Epithelial cell of umbilical artery (primary cell): Measurements from ENCODE around the gene RSPH10B. TPM values are rescaled to one million over a fixed set of nuclear protein-coding genes. Genes with fewer than 3 reads are reported as not detected.

Source experiments
- total RNA-seq: library from RNA; depleted of rRNA; stranded (reverse); fragments of >200 nt; gene quantifications from 2 replicates; pipeline ENCODE4 v1.2.3, GENCODE V29; 2014

Gene RSPH10B
- total RNA-seq: 0.15 TPM in 1 of 2 replicates, not detected in the other

DNA sequence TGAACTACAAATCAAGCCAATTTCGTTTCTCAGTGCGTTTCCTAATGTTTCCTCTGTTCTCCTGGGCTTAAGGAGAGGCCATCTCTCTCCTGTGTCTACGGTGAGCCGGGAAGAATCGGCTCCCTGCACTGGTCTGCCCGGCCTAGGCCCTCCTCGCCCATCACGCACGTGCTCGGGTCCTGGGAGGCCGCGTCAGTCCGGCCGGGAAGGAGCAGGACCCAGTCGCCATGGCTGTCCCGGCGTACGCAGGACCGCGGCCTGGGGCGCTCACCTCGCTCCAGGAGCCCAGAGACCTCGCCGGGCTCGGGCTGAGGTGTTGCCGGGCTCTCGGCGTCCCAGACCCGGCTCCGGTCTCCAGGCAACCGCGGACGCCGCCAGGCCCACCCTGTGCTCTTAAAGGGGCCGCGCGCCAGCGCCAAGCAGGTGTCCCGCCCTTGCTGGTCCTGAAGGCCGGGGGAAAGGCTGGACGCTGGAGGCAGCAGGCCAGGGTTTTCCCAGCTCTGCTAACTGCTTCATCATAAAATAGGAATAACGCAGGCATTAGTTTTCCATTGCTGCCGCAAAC, at the start of gene RSPH10B:
Gene RSPH10B (minus strand): TSS at position 343 of the 565 bp plus-strand sequence. CDS start 3,573 bp downstream, outside the sequence.

GRCh38 chr7:6008668-6009611, 38.5 kb upstream of the RSPH10B start, which contains the start of the genes AIMP2 and PMS2:
AIMP2 (plus strand) TSS chr7:6009272; CDS start chr7:6009364, 92 bp downstream.
PMS2 (minus strand) TSS chr7:6009049; CDS start chr7:6009019, 30 bp downstream.

GRCh38 chr7:5898480-5899224, 71.8 kb downstream of the RSPH10B start, which contains the start of gene CCZ1:
CCZ1 (plus strand) TSS chr7:5898733; CDS start chr7:5898800, 67 bp downstream.

Other genes starting within 250 kb of the RSPH10B start
- gene RNF216, start 189.0 kb downstream of the RSPH10B start, total RNA-seq: 27.1 and 28.6 TPM in 2 replicates
- not detected in 2 replicates for gene OCM, start 89.9 kb downstream of the RSPH10B start, total RNA-seq
- 76.3 and 84.3 TPM in 2 replicates for gene CCZ1, start 72.0 kb downstream of the RSPH10B start, total RNA-seq
- 16.6 and 23.4 TPM in 2 replicates for gene PMS2, start 38.4 kb upstream of the RSPH10B start, total RNA-seq
- 72.6 and 89.0 TPM in 2 replicates for gene AIMP2, start 38.6 kb upstream of the RSPH10B start, total RNA-seq
- 0.32 TPM in 1 of 2 replicates, not detected in the other for gene ANKRD61, start 60.7 kb upstream of the RSPH10B start, total RNA-seq
- gene EIF2AK1, start 88.5 kb upstream of the RSPH10B start, total RNA-seq: 45.1 and 80.9 TPM in 2 replicates
- 2.9 and 3.2 TPM in 2 replicates for gene USP42, start 134.3 kb upstream of the RSPH10B start, total RNA-seq